HG02973 (cell line): Measurements from ENCODE around the gene SP140L.
"Not testable (repeated sequence)": the region's sequence is repeated elsewhere in the genome, so short reads cannot be mapped to it uniquely, and the experiment has no call there.

ENCODE experiments used
- ATAC-seq: cut with Tn5 transposase; IDR thresholded peaks from one replicate; pipeline ENCODE4 v1.9.1; 2021; ENCODE audit warnings: moderate library complexity; ENCODE audit not compliant: unreplicated experiment

Gene SP140L

GRCh38 chr2:230362030-230362691 lies 35.2 kb downstream of the SP140L start:
- no peak for ATAC-seq

- no peak for ATAC-seq
Measured at GRCh38 chr2:230382108-230382507, 55.1 kb downstream of the SP140L start.

GRCh38 chr2:230383453-230383852 lies 56.5 kb downstream of the SP140L start:
- ATAC-seq, result no peak

- no peak for ATAC-seq
Measured at GRCh38 chr2:230384986-230385385, 58.0 kb downstream of the SP140L start.

- no peak for ATAC-seq
Measured at GRCh38 chr2:230394301-230394700, 67.3 kb downstream of the SP140L start.

GRCh38 chr2:230398698-230399097 lies 71.7 kb downstream of the SP140L start:
- ATAC-seq, result not testable (repeated sequence)

- ATAC-seq, result no peak
Measured at GRCh38 chr2:230400041-230400440, 73.0 kb downstream of the SP140L start.

- ATAC-seq, result no peak
Measured at GRCh38 chr2:230400454-230400853, 73.5 kb downstream of the SP140L start.

GRCh38 chr2:230401026-230401425 lies 74.0 kb downstream of the SP140L start:
- not testable (repeated sequence) for ATAC-seq

- ATAC-seq, result no peak
Measured at GRCh38 chr2:230403746-230404145, 76.8 kb downstream of the SP140L start.

GRCh38 chr2:230405824-230406223 lies 78.8 kb downstream of the SP140L start:
- no peak for ATAC-seq

GRCh38 chr2:230408244-230408842 lies 81.3 kb downstream of the SP140L start:
- ATAC-seq, result no peak

GRCh38 chr2:230409316-230409715 lies 82.3 kb downstream of the SP140L start:
- ATAC-seq, result not testable (repeated sequence)

GRCh38 chr2:230410263-230410662 lies 83.3 kb downstream of the SP140L start:
- ATAC-seq, result no peak

- ATAC-seq, result no peak
Measured at GRCh38 chr2:230410861-230411569, 84.0 kb downstream of the SP140L start.

GRCh38 chr2:230411570-230412370 lies 84.8 kb downstream of the SP140L start:
- peak; percentile 45 for ATAC-seq

GRCh38 chr2:230412371-230412711 lies 85.3 kb downstream of the SP140L start:
- no peak for ATAC-seq

- ATAC-seq, result no peak
Measured at GRCh38 chr2:230412846-230413245, 85.9 kb downstream of the SP140L start.

GRCh38 chr2:230413479-230413878 lies 86.5 kb downstream of the SP140L start:
- ATAC-seq, result no peak

GRCh38 chr2:230414302-230414701 lies 87.3 kb downstream of the SP140L start:
- no peak for ATAC-seq

- ATAC-seq, result peak; percentile 73
Measured at GRCh38 chr2:230416061-230416721, 89.2 kb downstream of the SP140L start, which contains the start of gene SP100. SP100 (plus strand) TSS chr2:230416201; CDS start chr2:230416297, 96 bp downstream.
